Activated gamma-delta T cell (primary cell): ENCODE data around the gene ERC2.

ENCODE experiments used
- DNase-seq: peaks from one replicate; lab custom pipeline; 2025; lab: John Stamatoyannopoulos, UW

Gene ERC2

GRCh38 chr3:55646121-55646520, 822.1 kb downstream of the ERC2 start:
- DNase-seq = no peak

- DNase-seq = no peak
Observed at GRCh38 chr3:55645422-55645821, 822.8 kb downstream of the ERC2 start.

GRCh38 chr3:55643283-55643682, 825.0 kb downstream of the ERC2 start:
- no peak for DNase-seq

- DNase-seq = no peak
Observed at GRCh38 chr3:55641964-55642363, 826.3 kb downstream of the ERC2 start.

GRCh38 chr3:55639896-55640765, 828.1 kb downstream of the ERC2 start:
- no peak for DNase-seq

GRCh38 chr3:55639143-55639542, 829.1 kb downstream of the ERC2 start:
- DNase-seq = no peak

- no peak for DNase-seq
Observed at GRCh38 chr3:55637906-55638638, 830.2 kb downstream of the ERC2 start.

- no peak for DNase-seq
Observed at GRCh38 chr3:55636300-55637195, 831.7 kb downstream of the ERC2 start.

- DNase-seq = no peak
Observed at GRCh38 chr3:55634345-55634744, 833.9 kb downstream of the ERC2 start.

GRCh38 chr3:55633333-55633732, 834.9 kb downstream of the ERC2 start:
- DNase-seq = no peak

- DNase-seq = no peak
Observed at GRCh38 chr3:55631766-55632331, 836.4 kb downstream of the ERC2 start.

GRCh38 chr3:55630921-55631299, 837.4 kb downstream of the ERC2 start:
- DNase-seq = no peak

- no peak for DNase-seq
Observed at GRCh38 chr3:55630280-55630920, 837.9 kb downstream of the ERC2 start.

- no peak for DNase-seq
Observed at GRCh38 chr3:55629432-55629831, 838.8 kb downstream of the ERC2 start.

GRCh38 chr3:55626279-55626665, 842.0 kb downstream of the ERC2 start:
- DNase-seq = no peak

- DNase-seq = no peak
Observed at GRCh38 chr3:55624238-55624637, 844.0 kb downstream of the ERC2 start.

- DNase-seq = no peak
Observed at GRCh38 chr3:55623786-55624185, 844.5 kb downstream of the ERC2 start.

- DNase-seq = no peak
Observed at GRCh38 chr3:55622733-55623132, 845.5 kb downstream of the ERC2 start.

GRCh38 chr3:55622116-55622515, 846.2 kb downstream of the ERC2 start:
- no peak for DNase-seq

- DNase-seq = no peak
Observed at GRCh38 chr3:55621648-55622047, 846.6 kb downstream of the ERC2 start.

GRCh38 chr3:55621026-55621422, 847.2 kb downstream of the ERC2 start:
- no peak for DNase-seq
